Stimulated activated CD8-positive, alpha-beta memory T cell treated with anti-CD3 and anti-CD28 coated beads, Interleukin-7, amount 100 ng/mL, for 4 hours (primary cell): ENCODE results near the gene ARHGDIB.

Source experiments
- DNase-seq, 2 donors: peaks; one replicate each; pipeline ENCODE4 v3.0.0-alpha.2; 2020; ENCODE audit warnings: low read depth in 2 of 2

Gene ARHGDIB

DNA sequence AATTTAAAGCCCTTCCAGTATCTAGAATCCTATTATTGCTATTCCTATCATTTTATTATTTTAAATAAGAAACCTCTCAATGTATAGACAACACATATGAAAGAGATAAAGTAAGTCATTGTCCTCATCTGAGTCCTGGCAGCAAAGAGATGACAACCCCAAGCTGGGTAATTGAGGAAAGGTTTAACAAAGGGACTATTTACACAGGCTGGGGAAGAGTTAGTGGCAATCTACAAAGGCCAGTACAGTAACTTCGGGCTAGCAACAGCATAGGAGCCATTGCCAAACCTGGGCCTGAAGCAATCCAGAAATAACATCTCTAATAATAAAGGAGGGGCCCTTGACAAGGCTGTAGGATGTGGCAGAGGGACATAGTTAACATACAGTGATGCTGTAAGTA is 22.6 kb upstream of the ARHGDIB start:
- no peak for DNase-seq

GRCh38 chr12:14982991-14983390 is 21.6 kb upstream of the ARHGDIB start:
- no peak for DNase-seq

DNA sequence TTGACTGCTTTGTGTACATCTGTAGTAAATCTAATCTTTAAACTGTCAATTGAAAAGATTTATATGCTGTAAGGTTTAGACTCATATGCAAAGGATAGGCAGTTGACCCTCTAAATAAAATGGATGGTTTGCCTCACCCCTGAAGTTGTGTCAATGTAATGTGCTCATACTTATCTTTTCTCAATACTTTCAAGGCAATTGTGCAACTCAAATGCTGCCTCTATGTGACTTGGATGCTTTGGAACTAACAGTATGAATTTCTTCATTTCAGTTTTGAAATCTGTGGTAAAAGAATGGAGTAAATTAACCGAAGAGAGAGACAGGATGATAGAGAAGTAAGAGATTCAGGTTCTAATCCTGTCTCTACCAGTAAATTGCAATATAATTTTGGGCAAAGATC is 21.2 kb upstream of the ARHGDIB start:
- DNase-seq: no peak

DNA sequence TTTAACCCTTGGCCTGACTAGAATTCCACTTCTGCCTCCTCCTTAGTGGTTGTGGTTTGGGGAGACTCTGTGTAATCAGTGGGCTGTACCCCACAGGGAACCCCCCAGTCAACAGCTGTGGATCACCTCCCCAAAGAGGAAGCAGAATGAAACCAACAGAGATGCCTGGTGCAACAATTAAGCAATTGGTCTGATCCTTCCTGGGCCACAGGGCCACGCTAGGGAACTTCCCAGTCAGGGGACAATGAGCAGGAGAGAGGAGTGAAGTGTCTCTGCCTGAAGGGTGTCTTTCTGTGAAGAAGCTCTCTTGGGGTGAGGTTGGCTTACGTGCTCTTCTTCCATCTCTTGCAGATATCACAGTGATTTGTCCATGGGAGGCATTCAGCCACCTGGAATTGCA is 19.6 kb upstream of the ARHGDIB start:
- DNase-seq: no peak

DNA sequence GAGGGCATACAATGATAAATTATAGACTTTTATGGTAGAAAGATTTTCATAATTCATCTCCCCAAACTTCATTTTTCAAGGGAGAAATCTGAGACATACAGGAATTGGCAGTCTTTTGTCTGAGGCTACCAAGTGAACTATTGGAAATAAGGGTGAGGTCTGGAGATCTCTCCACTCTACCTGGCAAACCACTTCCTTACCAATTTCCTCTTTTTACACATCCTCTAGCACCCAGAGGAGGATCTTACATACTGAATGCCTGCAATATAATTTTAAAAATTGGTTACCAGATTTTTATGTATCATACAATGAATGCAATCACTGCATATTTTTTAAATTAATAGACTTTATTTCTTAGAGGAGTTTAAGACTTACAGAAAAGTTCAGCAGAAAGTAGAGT is 18.1 kb upstream of the ARHGDIB start:
- no peak for DNase-seq

- DNase-seq: no peak
These were observed 15.3 kb upstream of the ARHGDIB start for GRCh38 chr12:14976658-14977057.

DNA sequence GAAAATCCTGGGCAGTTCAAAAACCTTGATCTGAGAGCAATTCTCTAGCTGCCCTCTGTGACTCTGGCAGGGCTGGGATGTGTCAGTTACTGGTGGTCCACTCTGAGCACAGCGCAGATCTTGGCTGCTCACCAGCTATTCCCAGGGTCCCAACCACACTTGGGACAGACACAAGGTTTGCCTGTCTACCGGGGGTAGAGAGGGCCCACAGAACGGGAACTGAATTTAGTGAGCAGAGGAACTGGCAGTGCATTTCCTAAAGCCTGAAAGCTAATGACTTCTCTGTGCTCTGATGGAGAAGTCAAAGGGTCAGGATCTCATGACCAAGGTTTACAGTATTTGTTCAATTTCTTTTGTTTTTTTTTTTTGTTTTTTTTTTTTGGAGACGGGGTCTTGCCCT is 14.1 kb upstream of the ARHGDIB start:
- no peak for DNase-seq

DNA sequence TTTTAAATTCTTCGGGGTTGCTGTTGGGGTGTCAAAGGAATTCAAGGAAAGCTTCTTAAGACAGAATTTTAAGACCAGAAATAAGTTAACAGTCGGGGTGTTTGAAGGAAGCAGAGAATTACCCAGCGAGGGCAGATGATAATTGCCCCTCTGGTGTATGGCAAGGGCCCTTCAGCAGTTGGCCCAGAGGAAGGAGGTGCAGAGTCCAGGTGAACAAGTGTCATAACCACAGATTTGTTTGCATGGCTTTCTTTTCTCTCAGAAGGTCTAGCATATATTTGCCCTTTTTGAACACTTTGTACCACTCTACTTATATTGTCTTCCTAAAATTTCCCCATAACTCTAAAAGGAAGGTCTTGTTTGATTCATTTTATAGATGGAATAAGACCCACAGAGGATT is 13.2 kb upstream of the ARHGDIB start:
- DNase-seq: no peak

GRCh38 chr12:14972816-14973215 is 11.4 kb upstream of the ARHGDIB start, which contains the start of gene PDE6H:
TSS of gene PDE6H (plus strand) at chr12:14973042. CDS start at chr12:14978013, 4,971 bp downstream.
- DNase-seq: no peak

- no peak for DNase-seq
These were observed 9.1 kb upstream of the ARHGDIB start for GRCh38 chr12:14970473-14970872.

DNA sequence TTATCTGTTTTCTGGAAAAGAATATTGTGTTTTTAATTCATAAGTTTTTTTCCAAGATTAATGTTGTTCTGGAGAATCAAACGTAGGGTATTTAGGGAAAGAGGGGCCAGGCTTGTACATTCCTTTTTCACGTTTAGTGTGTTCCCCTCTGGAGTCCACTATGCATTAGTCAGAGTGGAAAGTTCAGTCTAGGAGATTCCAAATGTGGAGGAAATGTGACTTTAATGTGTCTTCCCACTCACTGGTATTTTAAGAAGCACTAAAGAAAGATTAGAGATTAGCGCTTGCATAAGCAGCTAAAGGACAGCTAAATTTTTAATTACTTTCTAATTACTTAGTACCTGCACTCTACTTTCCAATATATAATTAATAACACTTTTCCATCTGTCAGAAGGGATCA is 7.1 kb upstream of the ARHGDIB start:
- DNase-seq: no peak

GRCh38 chr12:14965221-14965620 is 3.8 kb upstream of the ARHGDIB start:
- no peak for DNase-seq

DNA sequence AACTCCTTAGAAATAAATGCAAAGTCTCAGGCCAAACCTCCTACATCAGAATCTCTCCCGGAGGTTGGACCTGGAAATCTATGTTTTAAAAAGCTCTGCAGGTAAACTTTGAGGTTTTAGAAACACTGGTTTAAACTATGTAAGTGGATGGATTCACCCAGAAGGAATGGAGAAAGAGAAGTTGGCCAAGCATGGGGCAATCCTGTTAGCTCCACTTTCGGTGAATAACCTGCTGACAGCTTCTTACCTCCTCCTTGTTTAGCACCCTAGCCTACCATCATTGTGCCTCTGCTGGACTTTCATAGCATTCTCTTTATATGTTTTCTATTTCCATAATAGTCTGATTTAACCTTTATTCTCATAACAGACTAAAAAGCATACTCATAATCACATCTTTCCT is 3.0 kb upstream of the ARHGDIB start:
- no peak for DNase-seq

GRCh38 chr12:14963520-14963919 is 2.1 kb upstream of the ARHGDIB start:
- DNase-seq: no peak

DNA sequence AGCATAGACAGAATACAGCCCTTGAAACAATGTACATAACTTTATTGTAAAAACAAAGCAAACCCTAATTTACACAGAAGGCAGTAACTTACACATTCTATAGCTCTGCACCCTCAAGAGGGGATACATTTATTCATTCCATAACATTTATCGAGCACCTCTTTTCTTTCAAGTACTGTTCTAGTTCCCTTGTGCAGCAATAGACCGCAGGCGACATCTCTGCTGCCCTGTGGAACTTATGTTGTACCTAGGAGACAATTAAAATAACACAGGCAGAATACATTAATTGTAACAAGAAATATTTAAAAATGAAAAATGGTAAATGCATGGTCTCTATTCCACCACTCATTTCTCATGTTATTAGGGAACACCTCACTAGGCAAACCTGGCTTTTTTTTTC is 1.4 kb upstream of the ARHGDIB start:
- no peak for DNase-seq

- no peak for DNase-seq
These were observed 745 bp upstream of the ARHGDIB start for GRCh38 chr12:14962153-14962539.

DNA sequence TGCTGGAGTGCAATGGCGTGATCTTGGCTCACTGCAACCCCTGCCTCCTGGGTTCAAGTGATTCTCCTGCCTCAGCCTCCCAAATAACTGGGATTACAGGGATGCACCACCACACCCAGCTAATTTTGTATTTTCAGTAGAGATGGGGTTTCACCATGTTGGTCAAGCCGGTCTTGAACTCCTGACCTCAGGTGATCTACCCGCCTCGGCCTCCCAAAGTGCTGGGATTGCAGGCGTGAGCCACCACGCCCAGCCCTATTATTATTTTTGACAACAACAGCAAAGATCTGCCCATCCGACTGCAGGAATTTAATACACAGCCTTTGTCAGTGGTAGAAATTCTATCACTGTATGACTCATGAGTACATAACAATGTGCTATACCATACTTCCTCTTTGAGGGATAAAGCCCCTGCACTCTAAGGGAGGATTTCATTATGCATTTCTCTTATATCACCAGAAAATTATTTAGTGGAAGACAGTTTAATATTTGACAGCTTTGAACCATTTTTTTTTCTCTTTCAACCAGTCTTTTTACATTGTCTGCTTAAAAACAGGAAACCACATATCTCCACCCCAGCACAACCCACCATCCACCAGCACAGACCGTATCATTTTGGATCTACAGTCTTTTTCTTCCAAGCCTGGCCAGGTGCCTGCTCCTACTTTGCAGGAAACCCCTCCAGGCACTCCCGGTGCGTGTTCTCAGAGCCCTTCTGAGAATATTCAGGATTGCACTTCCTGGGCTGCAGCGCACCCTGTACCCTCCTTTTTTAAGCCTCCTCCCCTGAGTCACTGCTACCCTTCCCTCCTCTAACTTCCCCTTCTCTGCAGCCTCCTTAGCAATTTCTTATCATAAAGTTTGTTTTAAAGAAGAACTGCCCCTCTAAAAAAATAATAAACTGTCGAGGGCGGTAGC is 594 bp downstream of the ARHGDIB start:
- DNase-seq: no peak

DNA sequence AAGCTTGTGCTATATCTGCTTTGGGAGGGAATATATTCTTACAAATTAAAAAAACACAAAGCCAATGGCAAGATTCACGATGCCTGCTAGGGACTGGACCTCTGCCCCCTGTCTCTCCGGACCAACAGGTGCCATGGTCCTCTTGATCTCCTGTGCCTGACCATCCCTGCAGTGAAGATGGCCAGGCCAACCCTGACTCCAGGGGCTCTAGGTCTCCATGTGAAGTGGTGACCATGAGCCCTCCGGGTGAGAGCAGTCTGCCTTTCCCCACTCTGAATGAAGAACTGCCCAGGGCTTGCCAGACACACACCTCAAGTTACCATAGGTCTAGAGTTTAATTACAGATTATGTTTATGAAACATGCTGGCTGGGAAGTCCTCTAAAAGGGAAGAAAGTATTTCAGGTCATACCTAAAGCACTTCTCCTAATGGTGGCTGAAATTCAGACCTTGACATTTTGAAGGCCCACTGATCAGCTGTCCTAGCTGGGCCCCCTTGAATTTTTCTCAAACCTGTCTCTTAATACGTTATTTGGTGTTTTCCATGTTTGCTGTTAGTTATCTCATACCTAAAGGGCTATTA is 1.4 kb downstream of the ARHGDIB start:
- no peak for DNase-seq

GRCh38 chr12:14959463-14959862 is 1.9 kb downstream of the ARHGDIB start:
- no peak for DNase-seq

GRCh38 chr12:14959126-14959440 is 2.3 kb downstream of the ARHGDIB start:
- no peak for DNase-seq

DNA sequence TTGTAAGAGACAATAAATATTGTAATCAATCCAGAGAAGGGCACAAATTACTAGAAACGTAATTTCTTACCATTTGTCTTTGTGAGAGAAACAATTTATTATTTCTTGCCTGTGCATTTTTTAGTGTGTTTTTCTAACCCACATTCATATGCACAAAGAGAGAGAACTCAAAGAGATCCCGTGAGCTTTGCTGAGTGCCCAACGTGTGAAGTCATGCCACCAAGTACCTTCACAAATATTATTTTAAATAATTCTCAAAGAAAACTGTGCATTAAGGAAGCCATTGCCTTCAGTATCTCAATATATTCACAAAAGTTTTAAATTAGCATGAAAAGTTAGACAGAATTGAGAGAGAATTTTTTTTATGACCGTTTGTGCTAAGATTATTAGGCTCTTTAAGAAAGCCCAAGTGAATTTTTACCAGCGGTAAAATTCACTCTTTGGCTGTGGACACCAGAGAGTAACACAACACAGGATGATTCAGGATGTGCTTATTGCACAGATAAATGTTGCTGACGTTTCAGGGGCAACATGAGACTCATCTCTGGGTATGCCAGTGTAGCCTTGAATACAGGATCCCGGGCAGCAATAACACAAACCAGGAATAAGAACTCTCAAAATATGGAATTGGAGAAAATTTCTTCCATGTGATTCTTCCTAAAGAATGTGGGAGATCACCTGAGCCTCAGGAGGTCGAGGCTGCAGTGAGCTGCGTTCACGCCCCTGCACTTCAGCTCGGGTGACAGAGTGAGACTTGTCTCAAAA is 2.9 kb downstream of the ARHGDIB start:
- no peak for DNase-seq

- no peak for DNase-seq
These were observed 3.7 kb downstream of the ARHGDIB start for GRCh38 chr12:14957551-14958168.
